ENCODE data around the gene RREB1.

The RREB1 gene

GRCh38 chr6:7115543-7116231 is 7.9 kb downstream of the RREB1 start:
- TF ChIP-seq CTCF (conservative IDR thresholded peaks at IDR 0.05; ENCODE audit: low read depth), result no peak
- POLR2A ChIA-PET (ENCODE audit: low non-redundant PET), result no interaction called here
- no peak for DNase-seq (ENCODE audit: low spot score)
- H3K27ac ChIP-seq, result peak overlapping the region; percentile 57
- CTCF ChIA-PET, result interaction anchor here (1.5 kb wide), 1 partner anchor 9 kb away, joined by 4 read pairs; no protein-coding TSS in a partner anchor

DNA sequence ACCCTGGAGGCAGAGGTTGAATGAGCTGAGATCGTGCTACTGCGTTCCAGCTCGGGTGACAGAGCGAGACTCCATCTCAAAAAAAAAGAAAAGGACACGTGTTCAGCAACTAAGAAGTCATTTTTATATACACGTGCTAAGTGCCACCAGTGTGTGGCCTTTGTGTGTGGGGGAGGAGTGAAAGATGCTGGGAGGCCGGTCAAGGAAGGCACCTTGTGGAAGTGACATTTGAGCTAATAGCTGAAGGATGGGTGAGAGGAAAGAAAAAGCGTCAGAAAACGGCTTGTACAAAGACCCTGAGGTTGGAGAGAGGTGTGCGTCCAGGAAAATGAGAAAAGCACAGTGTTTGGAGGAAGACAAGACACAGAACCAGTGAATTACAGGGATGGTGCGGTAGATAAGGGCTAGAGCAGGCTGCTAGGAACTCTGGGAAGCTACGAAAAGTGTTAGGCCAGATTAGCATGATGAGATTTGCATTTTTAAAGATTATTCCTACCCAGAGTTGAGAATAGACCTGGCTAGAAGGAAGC is 11.6 kb downstream of the RREB1 start:
- no peak for DNase-seq (ENCODE audit: low spot score)
- ChIA-PET CTCF (interaction anchor here (0.6 kb wide), 1 partner anchor 41 kb away, joined by 3 read pairs; no protein-coding TSS in a partner anchor), POLR2A (ENCODE audit: low non-redundant PET) (no interaction called here)
- no peak for TF ChIP-seq CTCF (conservative IDR thresholded peaks at IDR 0.05; ENCODE audit: low read depth)
- H3K27ac ChIP-seq, result no peak overlapping the region

DNA sequence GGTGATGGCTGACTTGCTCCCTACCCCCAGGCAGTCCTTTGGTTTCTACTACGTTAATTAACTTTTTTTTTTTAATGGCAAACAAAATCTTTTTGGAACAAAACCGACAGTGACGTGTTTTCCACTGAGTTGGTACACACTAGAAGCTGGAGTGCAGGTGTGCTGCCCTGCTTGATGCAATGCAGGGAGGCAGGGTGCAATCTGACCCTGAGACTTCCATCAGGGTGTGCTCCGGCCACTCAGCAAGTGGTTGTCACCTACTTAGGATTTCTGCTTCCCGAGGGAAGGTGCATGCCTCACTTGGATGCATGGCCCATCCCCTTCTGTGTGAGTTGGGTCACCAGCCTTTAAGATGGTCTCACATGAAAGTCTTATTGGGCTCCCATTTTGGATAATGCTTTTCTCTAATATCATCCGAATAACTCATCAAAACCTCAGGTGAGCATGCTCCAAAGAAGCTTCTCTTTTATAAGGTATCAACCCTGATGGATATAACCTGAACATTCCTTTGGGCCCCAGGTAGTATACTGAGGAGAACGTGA is 14.0 kb downstream of the RREB1 start:
- no peak overlapping the region for H3K27ac ChIP-seq
- DNase-seq (ENCODE audit: low spot score), result no peak
- TF ChIP-seq CTCF (conservative IDR thresholded peaks at IDR 0.05; ENCODE audit: low read depth), result no peak
- ChIA-PET POLR2A (ENCODE audit: low non-redundant PET) (interaction anchor here (0.7 kb wide), 1 partner anchor 294 kb away, joined by 7 read pairs; no protein-coding TSS in a partner anchor), CTCF (interaction anchor here (0.6 kb wide), 1 partner anchor 411 kb away, joined by 4 read pairs; no protein-coding TSS in a partner anchor)

DNA sequence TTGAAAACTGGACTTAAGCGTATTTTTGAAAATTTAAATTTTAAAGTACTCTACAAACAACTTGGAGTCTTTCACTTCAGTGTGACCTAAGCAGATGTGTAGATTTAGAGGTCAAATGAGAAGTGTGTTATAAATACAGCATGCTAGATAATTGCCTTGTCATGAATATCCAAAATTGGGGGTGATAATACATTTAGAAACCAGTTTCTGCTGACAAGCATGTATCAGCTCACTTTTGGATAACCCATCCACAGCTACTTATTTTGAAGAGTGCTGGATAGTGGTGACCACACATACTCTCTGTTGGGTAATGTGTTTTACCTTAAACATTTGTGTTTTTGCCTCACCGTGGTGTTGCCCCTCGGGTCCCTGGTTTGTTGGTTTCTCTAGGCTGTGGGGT is 14.9 kb downstream of the RREB1 start:
- no peak overlapping the region for H3K27ac ChIP-seq
- no peak for TF ChIP-seq CTCF (conservative IDR thresholded peaks at IDR 0.05; ENCODE audit: low read depth)
- ChIA-PET POLR2A (ENCODE audit: low non-redundant PET) (no interaction called here), CTCF (interaction anchor here (0.7 kb wide), 1 partner anchor 116 kb away, joined by 3 read pairs; no protein-coding TSS in a partner anchor)
- no peak for DNase-seq (ENCODE audit: low spot score)

GRCh38 chr6:7124114-7124513 is 16.4 kb downstream of the RREB1 start:
- TF ChIP-seq CTCF (conservative IDR thresholded peaks at IDR 0.05; ENCODE audit: low read depth), result no peak
- ChIA-PET POLR2A (ENCODE audit: low non-redundant PET) (no interaction called here), CTCF (interaction anchor here (0.7 kb wide), 1 partner anchor 16 kb away, joined by 3 read pairs; no protein-coding TSS in a partner anchor)
- DNase-seq (ENCODE audit: low spot score), result no peak
- H3K27ac ChIP-seq, result no peak overlapping the region

GRCh38 chr6:7124636-7125035 is 16.9 kb downstream of the RREB1 start:
- POLR2A ChIA-PET (ENCODE audit: low non-redundant PET), result no interaction called here
- DNase-seq (ENCODE audit: low spot score), result no peak
- no peak overlapping the region for H3K27ac ChIP-seq
- CTCF ChIA-PET, result interaction anchor here (0.7 kb wide), 1 partner anchor 16 kb away, joined by 3 read pairs; no protein-coding TSS in a partner anchor
- TF ChIP-seq CTCF (conservative IDR thresholded peaks at IDR 0.05; ENCODE audit: low read depth), result no peak
